K562 (cell line): Measurements from ENCODE around the gene TOM1L1. TPM values are rescaled to one million over a fixed set of nuclear protein-coding genes. Genes with fewer than 3 reads are reported as not detected.

Experiments
- BCLAF1 ChIP-seq, 2 experiments: fragments of 450-650 bp in 1 of 2; IDR thresholded peaks; 2 replicates each; pipeline ENCODE4 v1.6.1; 2011 to 2017; ENCODE audit warnings: low read depth in 2 of 2, antibody characterized with exemption in 1 of 2, borderline replicate concordance in 1 of 2, low read length in 1 of 2, mild to moderate bottlenecking in 1 of 2, mixed read lengths in 1 of 2; ENCODE audit not compliant: control insufficient read depth in 1 of 2
- KLF16 ChIP-seq: IDR thresholded peaks from 2 replicates; pipeline ENCODE4 v1.6.1; 2016; ENCODE audit warnings: antibody characterized with exemption
- LCOR ChIP-seq: sonication (generic); formaldehyde crosslinking; IDR thresholded peaks from 2 replicates; pipeline ENCODE4 v1.8.0; 2022; ENCODE audit warnings: mild to moderate bottlenecking, missing genetic modification reagents
- MAFG ChIP-seq: fragments of 450-650 bp; conservative IDR thresholded peaks from 2 replicates; pipeline ENCODE4 v1.6.1; 2016; ENCODE audit warnings: missing genetic modification characterization, missing compliant biosample characterization
- NRF1 ChIP-seq, 2 experiments: fragments of 450-650 bp; IDR thresholded peaks in 1 of 2; conservative IDR thresholded peaks in 1 of 2; 2 replicates each; pipeline ENCODE4 v1.6.1; 2014; ENCODE audit warnings: mild to moderate bottlenecking in 2 of 2
- SMARCE1 ChIP-seq: fragments of 450-650 bp; IDR thresholded peaks from 2 replicates; pipeline ENCODE4 v1.7.1; 2016; ENCODE audit warnings: mild to moderate bottlenecking
- ZBTB40 ChIP-seq, 2 experiments: fragments of 450-650 bp in 1 of 2; sonication (generic) in 1 of 2; formaldehyde crosslinking in 1 of 2; IDR thresholded peaks; 2 replicates each; pipeline versions ENCODE4 v1.7.1 to v1.9.0; 2016 to 2022; ENCODE audit warnings: inconsistent platforms in 1 of 2, mild to moderate bottlenecking in 1 of 2, missing genetic modification reagents in 1 of 2
- ZNF140 ChIP-seq: fragments of 250-450 bp; sonication (Bioruptor Pico); IDR thresholded peaks from 2 replicates; pipeline ENCODE4 v1.8.0; 2021; ENCODE audit warnings: moderate library complexity, mild to moderate bottlenecking, inconsistent platforms
- polyA plus RNA-seq, 8 experiments: library from polyadenylated mRNA; depleted of rRNA in 4 of 8; stranded (reverse) in 5 of 8; unstranded in 3 of 8; fragments of >200 nt; fragmentation: Nextera tagmentation in 2 of 8; fragmentation: Illumina TruSeq in 1 of 8; extraction: Ambion mirVana in 2 of 8; extraction: Trizol in 1 of 8; gene quantifications; 2 replicates each; pipeline versions ENCODE4 v1.2.1 to v1.2.3, GENCODE V29; 2011 to 2014; ENCODE audit warnings: inconsistent platforms in 1 of 8, missing spikeins in 1 of 8
- total RNA-seq, 7 experiments: library from RNA; depleted of rRNA in 6 of 7; stranded (reverse); fragments of >200 nt in 6 of 7; fragmentation: Illumina TruSeq in 2 of 7; extraction: Trizol in 2 of 7; gene quantifications; 2 replicates each; pipeline versions ENCODE4 v1.2.1 to v1.2.3, GENCODE V29; 2011 to 2021; ENCODE audit warnings: low replicate concordance in 1 of 7

Gene TOM1L1
- total and polyA plus RNA-seq, 9 of the 15 experiments (the other 6 are each of a cell fraction or from before 2014, with no cell fraction given): 21.3 to 74.3 (median 31.0) TPM

- TF ChIP-seq BCLAF1 (IDR thresholded peaks at IDR 0.05; ENCODE audit: borderline replicate concordance in 1 of 2, control insufficient read depth in 1 of 2, low read depth in 2 of 2, low read length in 1 of 2) (no peak), ZBTB40 (IDR thresholded peaks at IDR 0.05) (peak; percentile 22; the same call in 1 of the 2 replicates), ZBTB40 (CRISPR knock-in tag; IDR thresholded peaks at IDR 0.05) (no peak), ZNF140 (no peak), LCOR (CRISPR knock-in tag) (0 out of 2 replicates have a peak, but pooled peaks have one; percentile 45), KLF16 (no peak; the same call in 1 of the 2 replicates), NRF1 (conservative IDR thresholded peaks at IDR 0.05 in 1 of 2, IDR thresholded peaks at IDR 0.05 in 1 of 2) (no peak), SMARCE1 (no peak), MAFG (tag) (no peak)
These were observed 68.3 kb downstream of the TOM1L1 start (continued) for GRCh38 chr17:54968988-54969332.
